GM12892 (cell line): ENCODE data around the gene CDCP2.

Experiments used
- POLR2A ChIP-seq: IDR thresholded peaks from 2 replicates; pipeline ENCODE4 v1.6.1; 2011; ENCODE audit warnings: low read depth, low read length, control low read depth
- POLR2AphosphoS5 ChIP-seq: IDR thresholded peaks from 2 replicates; pipeline ENCODE4 v1.6.1; 2011; ENCODE audit warnings: low read depth, low read length, control low read depth

GRCh38 chr1:54180701-54181360, 28.0 kb upstream of the CDCP2 start:
- no peak for TF ChIP-seq POLR2A
- TF ChIP-seq POLR2AphosphoS5 = no peak
